Measurements from ENCODE around the gene EPN3. TPM values are rescaled to one million over a fixed set of nuclear protein-coding genes. Genes with fewer than 3 reads are reported as not detected.

The EPN3 gene
- total and polyA plus RNA-seq, 2 experiments from 2014 or later, result 2.3 to 7.7 TPM

DNA sequence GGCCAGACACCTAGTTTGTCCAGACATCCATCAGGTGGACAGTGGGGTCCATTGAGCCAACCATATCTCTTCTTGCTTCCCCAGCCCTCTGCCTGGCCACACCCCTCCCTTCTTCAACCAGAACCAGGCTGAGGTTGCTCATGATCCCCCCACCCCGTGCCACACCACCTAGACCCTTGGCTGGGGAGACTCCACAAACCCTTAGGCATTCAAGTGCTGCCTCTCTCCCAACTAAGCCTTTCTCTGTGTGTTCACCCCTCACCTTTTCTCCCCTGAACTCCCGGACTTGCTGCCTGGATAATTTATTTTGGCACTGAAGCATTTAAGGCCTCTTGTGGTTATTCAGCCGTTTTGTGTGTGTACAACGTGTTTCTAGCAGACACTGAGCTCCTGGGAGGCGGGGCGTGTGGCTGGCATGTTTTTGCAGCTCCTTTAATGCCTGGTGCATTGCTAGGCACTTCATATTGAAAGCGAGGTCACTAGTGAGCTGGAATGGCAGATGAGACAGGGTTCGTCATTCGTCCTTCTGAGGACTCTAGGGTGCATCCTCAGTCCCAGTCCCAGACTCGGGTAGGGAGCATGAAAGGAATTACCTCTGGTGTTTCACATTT lies 56.7 kb downstream of the EPN3 start:
- no peak overlapping the region for H3K4me3 Mint-ChIP-seq
- H3K27ac Mint-ChIP-seq, result no peak overlapping the region; the same call in 1 of the 2 replicates

More for the DNA sequence above, 56.7 kb downstream of the EPN3 start:
- Mint-ChIP-seq H3K27me3 (ENCODE audit: insufficient read depth, low read depth, poor library complexity) (peaks cover 28% of the 10 kb centered on the region), H3K4me1 (peaks cover 26% of the 10 kb centered on the region), H3K36me3 (ENCODE audit: low read depth) (no peaks in the 10 kb centered on the region), H3K9me3 (no peaks in the 10 kb centered on the region)
- H3K4me3 ChIP-seq, result no peak overlapping the region
- no peaks in the 10 kb centered on the region for H3K36me3 ChIP-seq (ENCODE audit: insufficient read depth)
- no peaks in the 10 kb centered on the region for H3K9me2 ChIP-seq (ENCODE audit: insufficient read depth)
- H3K4me1 ChIP-seq (ENCODE audit: insufficient read depth), result peaks cover 6% of the 10 kb centered on the region; the same call in 1 of the 2 replicates
- no peaks in the 10 kb centered on the region for H3F3A ChIP-seq (replicated peaks; ENCODE audit: low read depth)
- H2AFZ ChIP-seq, result no peak overlapping the region
- no peaks in the 10 kb centered on the region for H3K79me2 ChIP-seq (replicated peaks; ENCODE audit: insufficient read depth)
- no peaks in the 10 kb centered on the region for H3K27me3 ChIP-seq (ENCODE audit: insufficient read depth)
- DNase-seq (ENCODE audit: low spot score) (no peak), ATAC-seq (no peak)
- no peak overlapping the region for H3K27ac ChIP-seq (ENCODE audit: low read depth)
- no peak overlapping the region for H3K4me2 ChIP-seq
- TF ChIP-seq ZNF331 (CRISPR knock-in tag; IDR thresholded peaks at IDR 0.05; ENCODE audit: low read depth), result no peak
- TF ChIP-seq JUNB (IDR thresholded peaks at IDR 0.05; ENCODE audit: unreplicated experiment), result no peak
- no peak for TF ChIP-seq STAT1 (IDR thresholded peaks at IDR 0.05; ENCODE audit: unreplicated experiment)
- TF ChIP-seq POLR2AphosphoS5 (IDR thresholded peaks at IDR 0.05; ENCODE audit: low read depth), result no peak
- TF ChIP-seq, protein P1, sequence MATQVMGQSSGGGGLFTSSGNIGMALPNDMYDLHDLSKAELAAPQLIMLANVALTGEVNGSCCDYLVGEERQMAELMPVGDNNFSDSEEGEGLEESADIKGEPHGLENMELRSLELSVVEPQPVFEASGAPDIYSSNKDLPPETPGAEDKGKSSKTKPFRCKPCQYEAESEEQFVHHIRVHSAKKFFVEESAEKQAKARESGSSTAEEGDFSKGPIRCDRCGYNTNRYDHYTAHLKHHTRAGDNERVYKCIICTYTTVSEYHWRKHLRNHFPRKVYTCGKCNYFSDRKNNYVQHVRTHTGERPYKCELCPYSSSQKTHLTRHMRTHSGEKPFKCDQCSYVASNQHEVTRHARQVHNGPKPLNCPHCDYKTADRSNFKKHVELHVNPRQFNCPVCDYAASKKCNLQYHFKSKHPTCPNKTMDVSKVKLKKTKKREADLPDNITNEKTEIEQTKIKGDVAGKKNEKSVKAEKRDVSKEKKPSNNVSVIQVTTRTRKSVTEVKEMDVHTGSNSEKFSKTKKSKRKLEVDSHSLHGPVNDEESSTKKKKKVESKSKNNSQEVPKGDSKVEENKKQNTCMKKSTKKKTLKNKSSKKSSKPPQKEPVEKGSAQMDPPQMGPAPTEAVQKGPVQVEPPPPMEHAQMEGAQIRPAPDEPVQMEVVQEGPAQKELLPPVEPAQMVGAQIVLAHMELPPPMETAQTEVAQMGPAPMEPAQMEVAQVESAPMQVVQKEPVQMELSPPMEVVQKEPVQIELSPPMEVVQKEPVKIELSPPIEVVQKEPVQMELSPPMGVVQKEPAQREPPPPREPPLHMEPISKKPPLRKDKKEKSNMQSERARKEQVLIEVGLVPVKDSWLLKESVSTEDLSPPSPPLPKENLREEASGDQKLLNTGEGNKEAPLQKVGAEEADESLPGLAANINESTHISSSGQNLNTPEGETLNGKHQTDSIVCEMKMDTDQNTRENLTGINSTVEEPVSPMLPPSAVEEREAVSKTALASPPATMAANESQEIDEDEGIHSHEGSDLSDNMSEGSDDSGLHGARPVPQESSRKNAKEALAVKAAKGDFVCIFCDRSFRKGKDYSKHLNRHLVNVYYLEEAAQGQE (IDR thresholded peaks at IDR 0.05; ENCODE audit: unreplicated experiment), result no peak
- TF ChIP-seq, protein P2, sequence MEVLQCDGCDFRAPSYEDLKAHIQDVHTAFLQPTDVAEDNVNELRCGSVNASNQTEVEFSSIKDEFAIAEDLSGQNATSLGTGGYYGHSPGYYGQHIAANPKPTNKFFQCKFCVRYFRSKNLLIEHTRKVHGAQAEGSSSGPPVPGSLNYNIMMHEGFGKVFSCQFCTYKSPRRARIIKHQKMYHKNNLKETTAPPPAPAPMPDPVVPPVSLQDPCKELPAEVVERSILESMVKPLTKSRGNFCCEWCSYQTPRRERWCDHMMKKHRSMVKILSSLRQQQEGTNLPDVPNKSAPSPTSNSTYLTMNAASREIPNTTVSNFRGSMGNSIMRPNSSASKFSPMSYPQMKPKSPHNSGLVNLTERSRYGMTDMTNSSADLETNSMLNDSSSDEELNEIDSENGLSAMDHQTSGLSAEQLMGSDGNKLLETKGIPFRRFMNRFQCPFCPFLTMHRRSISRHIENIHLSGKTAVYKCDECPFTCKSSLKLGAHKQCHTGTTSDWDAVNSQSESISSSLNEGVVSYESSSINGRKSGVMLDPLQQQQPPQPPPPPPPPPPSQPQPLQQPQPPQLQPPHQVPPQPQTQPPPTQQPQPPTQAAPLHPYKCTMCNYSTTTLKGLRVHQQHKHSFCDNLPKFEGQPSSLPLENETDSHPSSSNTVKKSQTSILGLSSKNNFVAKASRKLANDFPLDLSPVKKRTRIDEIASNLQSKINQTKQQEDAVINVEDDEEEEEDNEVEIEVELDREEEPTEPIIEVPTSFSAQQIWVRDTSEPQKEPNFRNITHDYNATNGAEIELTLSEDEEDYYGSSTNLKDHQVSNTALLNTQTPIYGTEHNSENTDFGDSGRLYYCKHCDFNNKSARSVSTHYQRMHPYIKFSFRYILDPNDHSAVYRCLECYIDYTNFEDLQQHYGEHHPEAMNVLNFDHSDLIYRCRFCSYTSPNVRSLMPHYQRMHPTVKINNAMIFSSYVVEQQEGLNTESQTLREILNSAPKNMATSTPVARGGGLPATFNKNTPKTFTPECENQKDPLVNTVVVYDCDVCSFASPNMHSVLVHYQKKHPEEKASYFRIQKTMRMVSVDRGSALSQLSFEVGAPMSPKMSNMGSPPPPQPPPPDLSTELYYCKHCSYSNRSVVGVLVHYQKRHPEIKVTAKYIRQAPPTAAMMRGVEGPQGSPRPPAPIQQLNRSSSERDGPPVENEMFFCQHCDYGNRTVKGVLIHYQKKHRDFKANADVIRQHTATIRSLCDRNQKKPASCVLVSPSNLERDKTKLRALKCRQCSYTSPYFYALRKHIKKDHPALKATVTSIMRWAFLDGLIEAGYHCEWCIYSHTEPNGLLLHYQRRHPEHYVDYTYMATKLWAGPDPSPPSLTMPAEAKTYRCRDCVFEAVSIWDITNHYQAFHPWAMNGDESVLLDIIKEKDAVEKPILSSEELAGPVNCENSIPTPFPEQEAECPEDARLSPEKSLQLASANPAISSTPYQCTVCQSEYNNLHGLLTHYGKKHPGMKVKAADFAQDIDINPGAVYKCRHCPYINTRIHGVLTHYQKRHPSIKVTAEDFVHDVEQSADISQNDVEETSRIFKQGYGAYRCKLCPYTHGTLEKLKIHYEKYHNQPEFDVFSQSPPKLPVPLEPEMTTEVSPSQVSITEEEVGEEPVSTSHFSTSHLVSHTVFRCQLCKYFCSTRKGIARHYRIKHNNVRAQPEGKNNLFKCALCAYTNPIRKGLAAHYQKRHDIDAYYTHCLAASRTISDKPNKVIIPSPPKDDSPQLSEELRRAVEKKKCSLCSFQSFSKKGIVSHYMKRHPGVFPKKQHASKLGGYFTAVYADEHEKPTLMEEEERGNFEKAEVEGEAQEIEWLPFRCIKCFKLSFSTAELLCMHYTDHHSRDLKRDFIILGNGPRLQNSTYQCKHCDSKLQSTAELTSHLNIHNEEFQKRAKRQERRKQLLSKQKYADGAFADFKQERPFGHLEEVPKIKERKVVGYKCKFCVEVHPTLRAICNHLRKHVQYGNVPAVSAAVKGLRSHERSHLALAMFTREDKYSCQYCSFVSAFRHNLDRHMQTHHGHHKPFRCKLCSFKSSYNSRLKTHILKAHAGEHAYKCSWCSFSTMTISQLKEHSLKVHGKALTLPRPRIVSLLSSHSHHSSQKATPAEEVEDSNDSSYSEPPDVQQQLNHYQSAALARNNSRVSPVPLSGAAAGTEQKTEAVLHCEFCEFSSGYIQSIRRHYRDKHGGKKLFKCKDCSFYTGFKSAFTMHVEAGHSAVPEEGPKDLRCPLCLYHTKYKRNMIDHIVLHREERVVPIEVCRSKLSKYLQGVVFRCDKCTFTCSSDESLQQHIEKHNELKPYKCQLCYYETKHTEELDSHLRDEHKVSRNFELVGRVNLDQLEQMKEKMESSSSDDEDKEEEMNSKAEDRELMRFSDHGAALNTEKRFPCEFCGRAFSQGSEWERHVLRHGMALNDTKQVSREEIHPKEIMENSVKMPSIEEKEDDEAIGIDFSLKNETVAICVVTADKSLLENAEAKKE (CRISPR knock-in tag; IDR thresholded peaks at IDR 0.05), result no peak
- no peak for TF ChIP-seq CREB1 (CRISPR knock-in tag; IDR thresholded peaks at IDR 0.05; ENCODE audit: low read depth)
- TF ChIP-seq, protein P3, sequence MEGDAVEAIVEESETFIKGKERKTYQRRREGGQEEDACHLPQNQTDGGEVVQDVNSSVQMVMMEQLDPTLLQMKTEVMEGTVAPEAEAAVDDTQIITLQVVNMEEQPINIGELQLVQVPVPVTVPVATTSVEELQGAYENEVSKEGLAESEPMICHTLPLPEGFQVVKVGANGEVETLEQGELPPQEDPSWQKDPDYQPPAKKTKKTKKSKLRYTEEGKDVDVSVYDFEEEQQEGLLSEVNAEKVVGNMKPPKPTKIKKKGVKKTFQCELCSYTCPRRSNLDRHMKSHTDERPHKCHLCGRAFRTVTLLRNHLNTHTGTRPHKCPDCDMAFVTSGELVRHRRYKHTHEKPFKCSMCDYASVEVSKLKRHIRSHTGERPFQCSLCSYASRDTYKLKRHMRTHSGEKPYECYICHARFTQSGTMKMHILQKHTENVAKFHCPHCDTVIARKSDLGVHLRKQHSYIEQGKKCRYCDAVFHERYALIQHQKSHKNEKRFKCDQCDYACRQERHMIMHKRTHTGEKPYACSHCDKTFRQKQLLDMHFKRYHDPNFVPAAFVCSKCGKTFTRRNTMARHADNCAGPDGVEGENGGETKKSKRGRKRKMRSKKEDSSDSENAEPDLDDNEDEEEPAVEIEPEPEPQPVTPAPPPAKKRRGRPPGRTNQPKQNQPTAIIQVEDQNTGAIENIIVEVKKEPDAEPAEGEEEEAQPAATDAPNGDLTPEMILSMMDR (conservative IDR thresholded peaks at IDR 0.05; ENCODE audit: low read depth in 2 of 2), result no peak
- TF ChIP-seq, protein P4, sequence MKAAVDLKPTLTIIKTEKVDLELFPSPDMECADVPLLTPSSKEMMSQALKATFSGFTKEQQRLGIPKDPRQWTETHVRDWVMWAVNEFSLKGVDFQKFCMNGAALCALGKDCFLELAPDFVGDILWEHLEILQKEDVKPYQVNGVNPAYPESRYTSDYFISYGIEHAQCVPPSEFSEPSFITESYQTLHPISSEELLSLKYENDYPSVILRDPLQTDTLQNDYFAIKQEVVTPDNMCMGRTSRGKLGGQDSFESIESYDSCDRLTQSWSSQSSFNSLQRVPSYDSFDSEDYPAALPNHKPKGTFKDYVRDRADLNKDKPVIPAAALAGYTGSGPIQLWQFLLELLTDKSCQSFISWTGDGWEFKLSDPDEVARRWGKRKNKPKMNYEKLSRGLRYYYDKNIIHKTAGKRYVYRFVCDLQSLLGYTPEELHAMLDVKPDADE (IDR thresholded peaks at IDR 0.05), result no peak
- TF ChIP-seq ZNF114 (CRISPR knock-in tag; IDR thresholded peaks at IDR 0.05), result no peak
- no peak for TF ChIP-seq EZH2 (IDR thresholded peaks at IDR 0.05; ENCODE audit: low read depth, unreplicated experiment)
- TF ChIP-seq EZH2phosphoT487 (IDR thresholded peaks at IDR 0.05; ENCODE audit: unreplicated experiment), result no peak
- no peak for TF ChIP-seq NANOG (IDR thresholded peaks at IDR 0.05; ENCODE audit: borderline replicate concordance)
- no peaks in the 10 kb centered on the region for H4K20me1 ChIP-seq (replicated peaks; ENCODE audit: insufficient read depth)
